IMR-90 (cell line): ENCODE data around the gene B3GAT3. TPM values are rescaled to one million over a fixed set of nuclear protein-coding genes. Genes with fewer than 3 reads are reported as not detected.

Experiments
- ATAC-seq: fragments of 200-7000 bp; cut with Tn5 transposase; 2 replicates; pipeline ENCODE4 v1.9.1; 2020; ENCODE audit warnings: low read depth, mild to moderate bottlenecking, moderate library complexity
- BruUV-seq: library from RNA; stranded (reverse); fragments of 400-500 nt; replicated peaks from 2 replicates; lab custom pipeline; 2021; lab: Mats Ljungman, UMichigan
- CTCF ChIA-PET: fragments of 300-600 bp; formaldehyde crosslinking; extraction: SDS; loops from one replicate; lab custom pipeline; 2021; ENCODE audit warnings: antibody characterized with exemption; lab: Yijun Ruan, JAX
- POLR2A ChIA-PET: fragments of 300-600 bp; sonication (Branson Sonifier 250); formaldehyde crosslinking; loops from one replicate; lab custom pipeline; 2022; ENCODE audit warnings: antibody characterized with exemption; ENCODE audit not compliant: unreplicated experiment; lab: Charles Lee
- DNase-seq: peaks from one replicate; pipeline ENCODE4 v3.0.0; 2013
- H2AFZ ChIP-seq: replicated peaks from 2 replicates; pipeline ENCODE3; 2013; ENCODE audit warnings: low read length, mild to moderate bottlenecking; ENCODE audit not compliant: poor library complexity
- H2AK5ac ChIP-seq: 2 replicates; pipeline ENCODE4 v1.6.1; 2013; ENCODE audit warnings: low read depth, low read length, inconsistent platforms
- H2AK9ac ChIP-seq: replicated peaks from 2 replicates; pipeline ENCODE3; 2013; ENCODE audit warnings: mild to moderate bottlenecking, low read depth, low read length, moderate library complexity; ENCODE audit not compliant: poor library complexity
- H2BK120ac ChIP-seq: 2 replicates; pipeline ENCODE4 v1.6.1; 2013; ENCODE audit warnings: low read depth, low read length, inconsistent platforms
- H2BK15ac ChIP-seq: 3 replicates; pipeline ENCODE4 v1.6.1; 2013; ENCODE audit warnings: low read depth, low read length, inconsistent platforms
- H2BK20ac ChIP-seq: 2 replicates; pipeline ENCODE4 v1.6.1; 2013; ENCODE audit warnings: low read depth, mild to moderate bottlenecking, inconsistent platforms, low read length, moderate library complexity
- H2BK5ac ChIP-seq: 2 replicates; pipeline ENCODE4 v1.6.1; 2013; ENCODE audit warnings: mild to moderate bottlenecking, low read depth, low read length, inconsistent platforms; ENCODE audit not compliant: poor library complexity, severe bottlenecking
- H3K14ac ChIP-seq: replicated peaks from 2 replicates; pipeline ENCODE4 v1.6.1; 2013; ENCODE audit warnings: low read depth, low read length, inconsistent platforms
- H3K18ac ChIP-seq: 2 replicates; pipeline ENCODE4 v1.6.1; 2013; ENCODE audit warnings: low read depth, low read length, control low read depth
- H3K23ac ChIP-seq: 2 replicates; pipeline ENCODE4 v1.6.1; 2013; ENCODE audit warnings: low read depth, low read length, inconsistent platforms
- H3K27ac ChIP-seq: 2 replicates; pipeline ENCODE4 v1.5.1; 2013; ENCODE audit warnings: mild to moderate bottlenecking, control low read depth, low read length; ENCODE audit not compliant: insufficient read depth
- H3K27me3 ChIP-seq: 2 replicates; pipeline ENCODE4 v1.6.1; 2013; ENCODE audit warnings: low read length; ENCODE audit not compliant: control insufficient read depth, insufficient read depth
- H3K36me3 ChIP-seq: 2 replicates; pipeline ENCODE4 v1.6.1; 2013; ENCODE audit warnings: low read length, mixed read lengths; ENCODE audit not compliant: control insufficient read depth, insufficient read depth
- H3K4ac ChIP-seq: 2 replicates; pipeline ENCODE4 v1.6.1; 2013; ENCODE audit warnings: low read depth, low read length, inconsistent platforms
- H3K4me1 ChIP-seq: 2 replicates; pipeline ENCODE4 v1.6.1; 2013; ENCODE audit warnings: low read length, mixed read lengths; ENCODE audit not compliant: control insufficient read depth, insufficient read depth
- H3K4me2 ChIP-seq: 2 replicates; pipeline ENCODE4 v1.6.1; 2013; ENCODE audit warnings: low read depth, mild to moderate bottlenecking, control low read depth, low read length, moderate library complexity
- H3K4me3 ChIP-seq: 2 replicates; pipeline ENCODE4 v1.5.1; 2013; ENCODE audit warnings: low read depth, mild to moderate bottlenecking, control low read depth, low read length, moderate library complexity; ENCODE audit not compliant: insufficient read depth
- H3K56ac ChIP-seq: 2 replicates; pipeline ENCODE4 v1.6.1; 2013; ENCODE audit warnings: low read length, inconsistent platforms; ENCODE audit not compliant: insufficient read depth; ENCODE audit errors: extremely low read depth
- H3K79me1 ChIP-seq, 2 experiments: 2 replicates each; pipeline ENCODE4 v1.6.1; 2013; ENCODE audit warnings: low read length in 2 of 2, inconsistent platforms in 1 of 2, low read depth in 1 of 2
- H3K9ac ChIP-seq: 2 replicates; pipeline ENCODE4 v1.6.1; 2013; ENCODE audit warnings: low read depth, low read length, control low read depth
- H3K9me1 ChIP-seq: 2 replicates; pipeline ENCODE4 v1.6.1; 2013; ENCODE audit warnings: low read length, inconsistent platforms; ENCODE audit not compliant: insufficient read depth
- H3K9me3 ChIP-seq: 2 replicates; pipeline ENCODE4 v1.6.1; 2013; ENCODE audit warnings: low read length; ENCODE audit not compliant: control insufficient read depth, insufficient read depth
- H4K20me1 ChIP-seq: 2 replicates; pipeline ENCODE4 v1.6.1; 2013; ENCODE audit warnings: low read length, inconsistent platforms; ENCODE audit not compliant: insufficient read depth
- H4K5ac ChIP-seq: 2 replicates; pipeline ENCODE4 v1.6.1; 2013; ENCODE audit warnings: mild to moderate bottlenecking, low read depth, low read length, control low read depth
- H4K8ac ChIP-seq, 2 experiments: 2 replicates each; pipeline ENCODE4 v1.6.1; 2013; ENCODE audit warnings: low read depth in 2 of 2, low read length in 2 of 2, control low read depth in 1 of 2, inconsistent platforms in 1 of 2
- H4K91ac ChIP-seq: 2 replicates; pipeline ENCODE4 v1.6.1; 2013; ENCODE audit warnings: low read depth, low read length, inconsistent platforms; ENCODE audit not compliant: insufficient read depth
- BHLHE40 ChIP-seq: fragments of 150-350 bp; IDR thresholded peaks from 2 replicates; pipeline ENCODE4 v1.6.1; 2016; ENCODE audit warnings: mild to moderate bottlenecking, low read depth, low read length
- CEBPB ChIP-seq: IDR thresholded peaks from 2 replicates; pipeline ENCODE4 v1.6.1; 2012; ENCODE audit warnings: low read depth, low read length, improper control_type of control experiment
- CHD1 ChIP-seq: IDR thresholded peaks from 2 replicates; pipeline ENCODE4 v1.6.1; 2012; ENCODE audit warnings: low read depth, low read length, improper control_type of control experiment
- FOS ChIP-seq: fragments of 150-350 bp; IDR thresholded peaks from 2 replicates; pipeline ENCODE4 v1.6.1; 2016; ENCODE audit warnings: low read depth, low read length
- MAFK ChIP-seq: IDR thresholded peaks from 2 replicates; pipeline ENCODE4 v1.6.1; 2012; ENCODE audit warnings: low read depth, low read length, improper control_type of control experiment
- MAZ ChIP-seq: IDR thresholded peaks from 2 replicates; pipeline ENCODE4 v1.6.1; 2012; ENCODE audit warnings: low read depth, mild to moderate bottlenecking, low read length, improper control_type of control experiment, moderate library complexity, borderline replicate concordance
- MXI1 ChIP-seq: IDR thresholded peaks from 2 replicates; pipeline ENCODE4 v1.6.1; 2012; ENCODE audit warnings: low read depth, mild to moderate bottlenecking, low read length, moderate library complexity, borderline replicate concordance
- NFE2L2 ChIP-seq: fragments of 150-350 bp; IDR thresholded peaks from 2 replicates; pipeline ENCODE4 v1.6.1; 2016; ENCODE audit warnings: low read depth, mild to moderate bottlenecking, low read length
- POLR2A ChIP-seq: IDR thresholded peaks from 2 replicates; pipeline ENCODE4 v1.6.1; 2012; ENCODE audit warnings: mild to moderate bottlenecking, low read depth, low read length
- RAD21 ChIP-seq: IDR thresholded peaks from 2 replicates; pipeline ENCODE4 v1.6.1; 2012; ENCODE audit warnings: low read length, improper control_type of control experiment
- RCOR1 ChIP-seq: IDR thresholded peaks from 2 replicates; pipeline ENCODE4 v1.6.1; 2012; ENCODE audit warnings: mild to moderate bottlenecking, low read length, improper control_type of control experiment; ENCODE audit not compliant: insufficient replicate concordance
- RFX5 ChIP-seq: IDR thresholded peaks from 2 replicates; pipeline ENCODE4 v1.8.0; 2012; ENCODE audit warnings: low read depth, mild to moderate bottlenecking, low read length, moderate library complexity
- SMC3 ChIP-seq: fragments of 150-350 bp; IDR thresholded peaks from 2 replicates; pipeline ENCODE4 v1.6.1; 2016; ENCODE audit warnings: low read depth, mild to moderate bottlenecking, antibody characterized with exemption, low read length, moderate library complexity
- WGBS, 2 experiments: methylation state at CpG; one replicate each; pipeline versions ENCODE4 v1.1.5 to v1.1.7; 2013; ENCODE audit warnings: missing lambda C conversion rate in 2 of 2; ENCODE audit not compliant: insufficient read length in 1 of 2; ENCODE audit errors: extremely low coverage in 2 of 2; 5-methylcytosine and 5-hydroxymethylcytosine counted together
- dilution Hi-C: fragments of 300-500 bp; cut with HindIII; formaldehyde crosslinking; loops from one replicate; pipeline ENCODE4 v1.14.3; 2018; ENCODE audit warnings: low sequenced_read_pairs; ENCODE audit not compliant: unreplicated experiment
- in situ Hi-C: fragments of 300-500 bp; cut with MboI; formaldehyde crosslinking; loops from 3 replicates; pipeline ENCODE4 v1.14.3; 2019; ENCODE audit warnings: low sequenced_read_pairs, inconsistent platforms, mixed read lengths
- intact Hi-C: fragments of 100-400 bp; cut with micrococcal nuclease; formaldehyde crosslinking; loops from 2 replicates; pipeline ENCODE4 v1.10.0; 2022
- polyA plus RNA-seq, 3 experiments: library from polyadenylated mRNA; depleted of rRNA; stranded (reverse); fragments of >200 nt; gene quantifications; 2 replicates each; pipeline ENCODE4 v1.2.3, GENCODE V29; 2012; ENCODE audit warnings: low replicate concordance in 1 of 3
- total RNA-seq: library from RNA; depleted of rRNA; stranded (reverse); fragments of >200 nt; gene quantifications from 2 replicates; pipeline ENCODE4 v1.2.3, GENCODE V29; 2012
- TF ChIP-seq, protein P1 (sequence below): conservative IDR thresholded peaks from 2 replicates; pipeline ENCODE4 v1.5.1; 2012; ENCODE audit warnings: mild to moderate bottlenecking, low read depth, low read length, improper control_type of control experiment
- TF ChIP-seq, protein P2 (sequence below): fragments of 150-350 bp; IDR thresholded peaks from 2 replicates; pipeline ENCODE4 v1.6.1; 2016; ENCODE audit warnings: low read depth, mild to moderate bottlenecking, low read length, moderate library complexity, borderline replicate concordance
- TF ChIP-seq, protein P3 (sequence below): fragments of 150-350 bp; IDR thresholded peaks from 2 replicates; pipeline ENCODE4 v1.6.1; 2017; ENCODE audit warnings: mild to moderate bottlenecking, antibody characterized with exemption, low read length, low read depth

Gene B3GAT3
- total and polyA plus RNA-seq, 2 of the 4 experiments (the other 2 are of a cell fraction), result 10.4 to 38.4 TPM

DNA sequence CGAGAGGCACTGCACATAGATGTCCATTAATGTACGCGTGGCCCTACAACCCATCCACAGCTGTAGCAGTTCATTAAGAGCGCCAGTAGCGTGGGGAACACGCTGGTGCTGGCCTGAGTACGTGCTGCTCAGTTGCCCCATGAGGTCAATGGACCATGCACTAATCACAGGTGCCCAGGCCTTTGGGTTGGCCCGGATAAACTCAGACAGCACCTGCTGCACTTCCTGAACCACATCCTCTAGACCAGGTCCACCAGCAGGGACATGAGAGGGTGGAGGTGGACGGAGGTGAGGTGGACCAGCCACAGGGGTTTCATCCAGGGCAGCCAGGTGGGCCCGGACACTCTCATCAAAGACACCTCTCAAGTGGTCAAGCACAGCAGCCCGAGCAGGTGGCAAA, 27.7 kb upstream of the B3GAT3 start:
- ChIA-PET CTCF (no interaction called here), POLR2A (interaction anchor here (1.3 kb wide), 1 partner anchor 16 kb away, joined by 5 read pairs; the partner anchor contains the start of gene CSKMT)
- Histone ChIP-seq H2BK20ac (no peak overlapping the region), H3K4me2 (no peak overlapping the region), H3K9me3 (no peaks in the 10 kb centered on the region), H3K18ac (no peak overlapping the region), H2AFZ (no peak overlapping the region), H4K8ac (no peak overlapping the region), H3K9me1 (0 out of 2 replicates have a peak, but pooled peaks cover under 1% of the 10 kb centered on the region), H3K4ac (no peak overlapping the region), H3K14ac (no peak overlapping the region), H3K23ac (no peak overlapping the region), H3K4me1 (peaks cover 8% of the 10 kb centered on the region), H2AK5ac (no peak overlapping the region), H4K5ac (no peak overlapping the region), H3K56ac (no peak overlapping the region), H4K20me1 (peaks cover 14% of the 10 kb centered on the region), H3K36me3 (peaks cover 27% of the 10 kb centered on the region), H3K27me3 (no peaks in the 10 kb centered on the region), H4K91ac (no peak overlapping the region), H3K9ac (no peak overlapping the region), H2BK5ac (no peak overlapping the region), H3K4me3 (no peak overlapping the region), H2AK9ac (no peak overlapping the region), H3K27ac (no peak overlapping the region), H2BK120ac (no peak overlapping the region), H2BK15ac (no peak overlapping the region), H3K79me1 (peaks cover 6 to 55% of the 10 kb centered on the region in 2 experiments)
- in situ Hi-C loops (no loop called here), intact Hi-C loops (no loop called here), dilution Hi-C loops (no loop called here)
- ATAC-seq (no peak), DNase-seq (no peak)
- no TSS peak for BruUV-seq
- no peak for TF ChIP-seq MAFK
- no peak for TF ChIP-seq MAZ
- TF ChIP-seq SMC3, result no peak
- no peak for TF ChIP-seq RFX5
- no peak for TF ChIP-seq NFE2L2
- TF ChIP-seq, protein P1, sequence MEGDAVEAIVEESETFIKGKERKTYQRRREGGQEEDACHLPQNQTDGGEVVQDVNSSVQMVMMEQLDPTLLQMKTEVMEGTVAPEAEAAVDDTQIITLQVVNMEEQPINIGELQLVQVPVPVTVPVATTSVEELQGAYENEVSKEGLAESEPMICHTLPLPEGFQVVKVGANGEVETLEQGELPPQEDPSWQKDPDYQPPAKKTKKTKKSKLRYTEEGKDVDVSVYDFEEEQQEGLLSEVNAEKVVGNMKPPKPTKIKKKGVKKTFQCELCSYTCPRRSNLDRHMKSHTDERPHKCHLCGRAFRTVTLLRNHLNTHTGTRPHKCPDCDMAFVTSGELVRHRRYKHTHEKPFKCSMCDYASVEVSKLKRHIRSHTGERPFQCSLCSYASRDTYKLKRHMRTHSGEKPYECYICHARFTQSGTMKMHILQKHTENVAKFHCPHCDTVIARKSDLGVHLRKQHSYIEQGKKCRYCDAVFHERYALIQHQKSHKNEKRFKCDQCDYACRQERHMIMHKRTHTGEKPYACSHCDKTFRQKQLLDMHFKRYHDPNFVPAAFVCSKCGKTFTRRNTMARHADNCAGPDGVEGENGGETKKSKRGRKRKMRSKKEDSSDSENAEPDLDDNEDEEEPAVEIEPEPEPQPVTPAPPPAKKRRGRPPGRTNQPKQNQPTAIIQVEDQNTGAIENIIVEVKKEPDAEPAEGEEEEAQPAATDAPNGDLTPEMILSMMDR, result no peak
- TF ChIP-seq CHD1, result no peak
- no peak for TF ChIP-seq BHLHE40
- TF ChIP-seq, protein P2, sequence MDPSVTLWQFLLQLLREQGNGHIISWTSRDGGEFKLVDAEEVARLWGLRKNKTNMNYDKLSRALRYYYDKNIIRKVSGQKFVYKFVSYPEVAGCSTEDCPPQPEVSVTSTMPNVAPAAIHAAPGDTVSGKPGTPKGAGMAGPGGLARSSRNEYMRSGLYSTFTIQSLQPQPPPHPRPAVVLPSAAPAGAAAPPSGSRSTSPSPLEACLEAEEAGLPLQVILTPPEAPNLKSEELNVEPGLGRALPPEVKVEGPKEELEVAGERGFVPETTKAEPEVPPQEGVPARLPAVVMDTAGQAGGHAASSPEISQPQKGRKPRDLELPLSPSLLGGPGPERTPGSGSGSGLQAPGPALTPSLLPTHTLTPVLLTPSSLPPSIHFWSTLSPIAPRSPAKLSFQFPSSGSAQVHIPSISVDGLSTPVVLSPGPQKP, result no peak
- TF ChIP-seq FOS, result no peak
- no peak for TF ChIP-seq RAD21
- no peak for TF ChIP-seq MXI1
- no peak for TF ChIP-seq CEBPB
- TF ChIP-seq, protein P3, sequence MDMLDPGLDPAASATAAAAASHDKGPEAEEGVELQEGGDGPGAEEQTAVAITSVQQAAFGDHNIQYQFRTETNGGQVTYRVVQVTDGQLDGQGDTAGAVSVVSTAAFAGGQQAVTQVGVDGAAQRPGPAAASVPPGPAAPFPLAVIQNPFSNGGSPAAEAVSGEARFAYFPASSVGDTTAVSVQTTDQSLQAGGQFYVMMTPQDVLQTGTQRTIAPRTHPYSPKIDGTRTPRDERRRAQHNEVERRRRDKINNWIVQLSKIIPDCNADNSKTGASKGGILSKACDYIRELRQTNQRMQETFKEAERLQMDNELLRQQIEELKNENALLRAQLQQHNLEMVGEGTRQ, result no peak
- TF ChIP-seq POLR2A, result no peak
- no peak for TF ChIP-seq RCOR1
- 100% methylated on average over 7 of the region's 11 CpGs; no CpG with 5 or more reads in 1 of the 2 experiments for WGBS, 2 experiments
